SU-DHL-6 (cell line): ENCODE data around the gene CFAP161.

Experiments
- H2AFZ ChIP-seq: fragments of 200-600 bp; sonication (generic); 2 replicates; pipeline ENCODE4 v1.6.1; 2014; ENCODE audit warnings: low read depth, mild to moderate bottlenecking, moderate library complexity, mixed read lengths, antibody characterized with exemption, low read length; ENCODE audit not compliant: severe bottlenecking
- H3F3A ChIP-seq: fragments of 200-600 bp; shearing (Covaris generic); 2 replicates; pipeline ENCODE4 v1.6.0; 2016; ENCODE audit warnings: antibody characterized with exemption, mild to moderate bottlenecking; ENCODE audit not compliant: insufficient read depth
- H3K27ac ChIP-seq: fragments of 200-600 bp; sonication (generic); 2 replicates; pipeline ENCODE4 v1.5.1; 2016; ENCODE audit warnings: low read depth, mild to moderate bottlenecking, low read length, moderate library complexity, mixed read lengths
- H3K27me3 ChIP-seq: fragments of 200-600 bp; sonication (generic), shearing (Covaris generic); 2 replicates; pipeline ENCODE4 v1.6.0; 2014; ENCODE audit warnings: mild to moderate bottlenecking, low read length
- H3K36me3 ChIP-seq: fragments of 200-600 bp; sonication (generic); 2 replicates; pipeline ENCODE4 v1.6.1; 2014; ENCODE audit warnings: mild to moderate bottlenecking, low read length, mixed read lengths
- H3K4me2 ChIP-seq: fragments of 300-600, 200-600 bp; shearing (Covaris generic), sonication (generic); 2 replicates; pipeline ENCODE4 v1.6.0; 2014; ENCODE audit warnings: low read length, low read depth, mild to moderate bottlenecking; ENCODE audit not compliant: poor library complexity, severe bottlenecking
- H3K4me3 ChIP-seq: fragments of 200-600 bp; sonication (generic); 2 replicates; pipeline ENCODE4 v1.5.1; 2014; ENCODE audit warnings: antibody characterized with exemption, low read length, mild to moderate bottlenecking, mixed read lengths; ENCODE audit not compliant: insufficient read depth, poor library complexity, severe bottlenecking
- H3K79me2 ChIP-seq: fragments of 200-600 bp; sonication (generic); 2 replicates; pipeline ENCODE4 v1.6.1; 2014; ENCODE audit warnings: mild to moderate bottlenecking, low read length, moderate library complexity; ENCODE audit not compliant: insufficient read depth
- H3K9ac ChIP-seq: fragments of 200-600 bp; sonication (generic); 2 replicates; pipeline ENCODE4 v1.7.0; 2014; ENCODE audit warnings: mild to moderate bottlenecking, low read length
- H3K9me2 ChIP-seq: fragments of 200-600 bp; sonication (generic); replicated peaks from 2 replicates; pipeline ENCODE4 v1.6.1; 2014; ENCODE audit warnings: low read length; ENCODE audit not compliant: insufficient read depth
- H3K9me3 ChIP-seq: fragments of 200-600 bp; sonication (generic); 2 replicates; pipeline ENCODE4 v1.6.1; 2014; ENCODE audit warnings: low read length, mixed read lengths; ENCODE audit not compliant: insufficient read depth
- H4K20me1 ChIP-seq: fragments of 200-600 bp; sonication (generic); 2 replicates; pipeline ENCODE4 v1.6.1; 2014; ENCODE audit warnings: low read depth, mild to moderate bottlenecking, antibody characterized with exemption, low read length, moderate library complexity, mixed read lengths
- EZH2phosphoT487 ChIP-seq: fragments of 200-600 bp; sonication (generic), shearing (Covaris generic); conservative IDR thresholded peaks from 2 replicates; pipeline ENCODE4 v1.6.1; 2018; ENCODE audit warnings: mild to moderate bottlenecking, antibody characterized with exemption, low read length, moderate library complexity, mixed read lengths
- TF ChIP-seq, protein P1 (sequence below): fragments of 200-600 bp; sonication (generic); IDR thresholded peaks from one replicate; pipeline ENCODE4 v1.5.1; 2017; ENCODE audit warnings: antibody characterized with exemption, mild to moderate bottlenecking, low read length, moderate library complexity; ENCODE audit not compliant: insufficient read depth, poor library complexity, severe bottlenecking

CFAP161 gene

DNA sequence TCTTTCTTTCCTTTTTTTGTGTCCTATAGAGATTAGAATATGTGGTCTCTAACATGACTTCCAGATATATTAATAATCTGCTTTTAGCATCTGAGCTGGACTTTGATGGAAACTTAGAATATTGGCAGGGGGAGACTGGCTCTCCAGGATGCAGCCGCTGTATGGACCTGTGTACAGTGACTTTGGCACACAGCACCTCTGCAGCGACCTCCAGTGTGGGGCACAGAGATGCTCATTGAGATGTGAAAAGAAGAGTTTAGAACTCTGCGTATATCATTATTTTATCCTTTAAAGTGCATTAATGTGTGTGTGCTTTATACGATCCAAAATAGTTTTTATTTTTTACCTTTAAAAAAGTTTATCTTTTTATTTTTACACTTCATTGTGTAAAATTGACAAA is 18.3 kb downstream of the CFAP161 start:
- Histone ChIP-seq H3K4me2 (no peak overlapping the region), H3K9me2 (no peaks in the 10 kb centered on the region), H3K9me3 (no peaks in the 10 kb centered on the region), H3K36me3 (no peaks in the 10 kb centered on the region), H2AFZ (no peak overlapping the region), H3F3A (no peaks in the 10 kb centered on the region), H4K20me1 (no peaks in the 10 kb centered on the region), H3K79me2 (no peaks in the 10 kb centered on the region), H3K27ac (no peak overlapping the region), H3K9ac (no peak overlapping the region), H3K27me3 (no peaks in the 10 kb centered on the region), H3K4me3 (no peak overlapping the region)
- TF ChIP-seq, protein P1, sequence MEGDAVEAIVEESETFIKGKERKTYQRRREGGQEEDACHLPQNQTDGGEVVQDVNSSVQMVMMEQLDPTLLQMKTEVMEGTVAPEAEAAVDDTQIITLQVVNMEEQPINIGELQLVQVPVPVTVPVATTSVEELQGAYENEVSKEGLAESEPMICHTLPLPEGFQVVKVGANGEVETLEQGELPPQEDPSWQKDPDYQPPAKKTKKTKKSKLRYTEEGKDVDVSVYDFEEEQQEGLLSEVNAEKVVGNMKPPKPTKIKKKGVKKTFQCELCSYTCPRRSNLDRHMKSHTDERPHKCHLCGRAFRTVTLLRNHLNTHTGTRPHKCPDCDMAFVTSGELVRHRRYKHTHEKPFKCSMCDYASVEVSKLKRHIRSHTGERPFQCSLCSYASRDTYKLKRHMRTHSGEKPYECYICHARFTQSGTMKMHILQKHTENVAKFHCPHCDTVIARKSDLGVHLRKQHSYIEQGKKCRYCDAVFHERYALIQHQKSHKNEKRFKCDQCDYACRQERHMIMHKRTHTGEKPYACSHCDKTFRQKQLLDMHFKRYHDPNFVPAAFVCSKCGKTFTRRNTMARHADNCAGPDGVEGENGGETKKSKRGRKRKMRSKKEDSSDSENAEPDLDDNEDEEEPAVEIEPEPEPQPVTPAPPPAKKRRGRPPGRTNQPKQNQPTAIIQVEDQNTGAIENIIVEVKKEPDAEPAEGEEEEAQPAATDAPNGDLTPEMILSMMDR = no peak
- TF ChIP-seq EZH2phosphoT487 = no peak

DNA sequence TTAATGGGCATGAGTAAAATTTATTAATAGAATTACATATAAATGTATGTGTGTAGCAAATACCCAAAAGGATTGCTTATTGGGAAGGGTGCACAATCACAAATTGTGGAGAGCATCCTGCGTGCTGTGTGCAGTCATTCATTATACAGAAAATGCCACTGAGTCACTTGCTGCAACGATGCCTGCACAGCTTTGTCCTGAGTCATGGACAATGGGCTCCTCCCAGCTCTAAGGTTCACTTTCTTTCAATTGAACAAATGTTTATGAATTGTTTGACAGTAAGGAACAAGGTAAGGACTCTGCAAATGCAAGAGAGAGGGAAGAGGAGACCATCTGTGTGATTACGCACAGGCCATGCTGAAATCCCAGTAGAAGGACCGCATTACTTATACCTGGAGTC is 18.7 kb downstream of the CFAP161 start:
- H3K9me2 ChIP-seq = no peaks in the 10 kb centered on the region
- H3K36me3 ChIP-seq = no peaks in the 10 kb centered on the region
- H3K27ac ChIP-seq = no peak overlapping the region
- no peaks in the 10 kb centered on the region for H3K9me3 ChIP-seq
- no peak overlapping the region for H3K4me2 ChIP-seq
- H3K9ac ChIP-seq = no peak overlapping the region
- H3K79me2 ChIP-seq = no peaks in the 10 kb centered on the region
- no peak overlapping the region for H2AFZ ChIP-seq
- no peaks in the 10 kb centered on the region for H3F3A ChIP-seq
- no peak overlapping the region for H3K4me3 ChIP-seq
- no peak for TF ChIP-seq EZH2phosphoT487
- TF ChIP-seq, protein P1 = no peak
- no peaks in the 10 kb centered on the region for H3K27me3 ChIP-seq
- H4K20me1 ChIP-seq = no peaks in the 10 kb centered on the region

DNA sequence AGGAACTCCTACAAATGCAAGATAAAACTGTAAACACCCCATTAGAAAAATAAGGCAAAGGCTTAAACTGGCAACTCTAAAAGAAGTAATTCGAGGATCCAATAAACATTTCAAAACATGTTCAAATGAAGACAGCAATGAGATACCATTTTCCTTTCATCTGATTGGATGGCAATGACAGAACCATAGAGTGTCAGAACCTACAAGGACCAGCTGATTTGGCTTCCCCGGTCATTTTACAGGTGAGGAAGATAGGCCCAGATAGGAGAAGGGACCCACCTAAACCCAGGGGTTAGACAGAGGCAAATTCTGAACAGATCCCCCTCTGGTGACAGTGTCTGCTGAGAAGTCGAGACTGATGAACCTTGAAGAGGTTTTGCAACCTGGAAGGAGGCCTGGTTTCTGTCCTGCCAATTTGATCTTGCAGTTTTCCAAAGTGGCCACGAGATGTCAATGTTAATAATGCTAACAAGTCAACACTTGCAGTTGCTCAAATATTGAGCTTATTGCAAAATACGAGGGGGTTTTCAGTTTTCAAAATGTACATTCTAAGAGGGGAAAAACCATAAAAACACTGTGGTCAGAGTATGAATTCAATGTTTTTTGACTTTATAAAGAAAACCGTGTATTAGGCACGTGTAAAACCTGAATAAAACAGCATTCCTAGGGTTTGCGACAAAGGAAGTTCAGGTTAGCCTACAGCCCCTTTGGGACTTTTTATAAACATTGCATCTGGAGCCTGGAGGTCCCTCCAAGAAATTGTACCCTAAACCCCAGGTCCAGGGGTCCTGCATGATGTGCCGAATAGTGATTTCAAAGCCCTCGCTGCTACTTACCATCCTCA is 21.5 kb downstream of the CFAP161 start:
- H3F3A ChIP-seq = no peaks in the 10 kb centered on the region
- no peaks in the 10 kb centered on the region for H3K79me2 ChIP-seq
- H3K9me3 ChIP-seq = no peaks in the 10 kb centered on the region
- no peak overlapping the region for H3K9ac ChIP-seq
- H3K4me2 ChIP-seq = no peak overlapping the region
- no peak overlapping the region for H3K27ac ChIP-seq
- no peaks in the 10 kb centered on the region for H4K20me1 ChIP-seq
- no peak overlapping the region for H3K4me3 ChIP-seq
- H2AFZ ChIP-seq = no peak overlapping the region
- TF ChIP-seq, protein P1 = no peak
- no peak for TF ChIP-seq EZH2phosphoT487
- no peaks in the 10 kb centered on the region for H3K9me2 ChIP-seq
- H3K36me3 ChIP-seq = no peaks in the 10 kb centered on the region
- H3K27me3 ChIP-seq = no peaks in the 10 kb centered on the region
